Measurements from ENCODE around the gene CBFA2T2.
A peak's percentile ranks its signal among the peaks of the same experiment; 100 is the strongest.

The CBFA2T2 gene

GRCh38 chr20:33670715-33671499 lies 181.0 kb downstream of the CBFA2T2 start:
- Histone ChIP-seq H3K4me3 (ENCODE audit: insufficient read depth, low read depth, low read length) (no peak overlapping the region), H3K27ac (ENCODE audit: insufficient read depth, low read depth, low read length, poor library complexity, severe bottlenecking) (no peak overlapping the region), H3K4me1 (ENCODE audit: control insufficient read depth, insufficient read depth, low read length) (peaks cover 28% of the 10 kb centered on the region), H3K27me3 (ENCODE audit: control insufficient read depth, insufficient read depth, low read length, poor library complexity, severe bottlenecking) (peaks cover 14% of the 10 kb centered on the region), H3K36me3 (ENCODE audit: control insufficient read depth, insufficient read depth, low read length) (no peaks in the 10 kb centered on the region), H3K9me3 (ENCODE audit: control insufficient read depth, low read length) (no peaks in the 10 kb centered on the region)
- 95 to 96% methylated on average over 6 of the region's 6 CpGs for WGBS, 2 experiments

GRCh38 chr20:33671573-33672288 lies 181.8 kb downstream of the CBFA2T2 start:
- H3K4me3 ChIP-seq (ENCODE audit: insufficient read depth, low read depth, low read length), result no peak overlapping the region
- peaks cover 26% of the 10 kb centered on the region for H3K4me1 ChIP-seq (ENCODE audit: control insufficient read depth, insufficient read depth, low read length)
- H3K36me3 ChIP-seq (ENCODE audit: control insufficient read depth, insufficient read depth, low read length), result no peaks in the 10 kb centered on the region
- H3K9me3 ChIP-seq (ENCODE audit: control insufficient read depth, low read length), result no peaks in the 10 kb centered on the region
- no peak overlapping the region for H3K27ac ChIP-seq (ENCODE audit: insufficient read depth, low read depth, low read length, poor library complexity, severe bottlenecking)
- peaks cover 14% of the 10 kb centered on the region for H3K27me3 ChIP-seq (ENCODE audit: control insufficient read depth, insufficient read depth, low read length, poor library complexity, severe bottlenecking)
- 93 to 94% methylated on average over 8 of the region's 8 CpGs for WGBS, 2 experiments

DNA sequence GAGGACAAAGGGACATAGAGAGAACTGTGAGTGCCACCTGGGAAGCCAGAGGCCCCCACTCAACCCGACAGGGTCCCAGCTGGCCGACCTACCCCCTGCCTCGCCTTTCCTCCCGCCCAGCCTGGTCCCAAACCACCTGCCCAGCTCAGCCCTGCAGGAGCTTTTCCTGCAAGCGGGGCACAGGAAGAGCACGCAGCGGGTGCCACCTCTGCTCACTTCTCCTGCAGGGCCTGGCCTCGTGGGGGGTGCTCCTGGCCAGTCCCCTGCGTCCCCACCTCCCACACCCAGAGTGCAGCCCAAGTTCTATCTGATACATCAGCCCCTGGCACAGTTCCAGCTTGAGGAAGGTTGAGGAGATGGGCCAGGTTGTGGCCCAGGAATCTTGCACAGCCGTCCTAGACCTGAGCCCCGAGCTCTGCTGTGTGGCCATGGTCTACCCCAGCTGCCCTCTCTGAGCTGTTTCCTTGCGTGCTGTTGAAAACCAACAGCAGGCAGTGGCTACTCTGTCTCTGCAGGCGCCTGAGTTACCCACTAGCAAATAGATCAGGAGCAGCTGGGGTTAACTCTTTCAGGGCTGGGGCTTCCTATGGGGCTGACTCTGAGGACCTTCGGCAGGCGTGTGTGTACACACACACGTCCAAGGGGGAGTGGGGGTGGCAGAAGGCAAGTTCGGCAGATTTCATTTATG lies 182.7 kb downstream of the CBFA2T2 start:
- Histone ChIP-seq H3K27ac (ENCODE audit: insufficient read depth, low read depth, low read length, poor library complexity, severe bottlenecking) (no peak overlapping the region), H3K4me1 (ENCODE audit: control insufficient read depth, insufficient read depth, low read length) (peaks cover 26% of the 10 kb centered on the region), H3K27me3 (ENCODE audit: control insufficient read depth, insufficient read depth, low read length, poor library complexity, severe bottlenecking) (peaks cover 6% of the 10 kb centered on the region), H3K9me3 (ENCODE audit: control insufficient read depth, low read length) (no peaks in the 10 kb centered on the region), H3K4me3 (ENCODE audit: insufficient read depth, low read depth, low read length) (no peak overlapping the region), H3K36me3 (ENCODE audit: control insufficient read depth, insufficient read depth, low read length) (no peaks in the 10 kb centered on the region)
- 59 to 61% methylated on average over 17 of the region's 17 CpGs for WGBS, 2 experiments

GRCh38 chr20:33673114-33673409 lies 183.2 kb downstream of the CBFA2T2 start:
- H3K27ac ChIP-seq (ENCODE audit: insufficient read depth, low read depth, low read length, poor library complexity, severe bottlenecking), result no peak overlapping the region
- H3K36me3 ChIP-seq (ENCODE audit: control insufficient read depth, insufficient read depth, low read length), result peaks cover 2% of the 10 kb centered on the region
- peaks cover 2% of the 10 kb centered on the region for H3K27me3 ChIP-seq (ENCODE audit: control insufficient read depth, insufficient read depth, low read length, poor library complexity, severe bottlenecking)
- peaks cover 26% of the 10 kb centered on the region for H3K4me1 ChIP-seq (ENCODE audit: control insufficient read depth, insufficient read depth, low read length)
- WGBS, 2 experiments, result 66 to 70% methylated on average over 4 of the region's 4 CpGs
- no peaks in the 10 kb centered on the region for H3K9me3 ChIP-seq (ENCODE audit: control insufficient read depth, low read length)
- H3K4me3 ChIP-seq (ENCODE audit: insufficient read depth, low read depth, low read length), result peak overlapping the region; percentile 63

GRCh38 chr20:33673410-33674293 lies 183.8 kb downstream of the CBFA2T2 start:
- Histone ChIP-seq H3K27me3 (ENCODE audit: control insufficient read depth, insufficient read depth, low read length, poor library complexity, severe bottlenecking) (no peaks in the 10 kb centered on the region), H3K4me1 (ENCODE audit: control insufficient read depth, insufficient read depth, low read length) (peaks cover 26% of the 10 kb centered on the region), H3K27ac (ENCODE audit: insufficient read depth, low read depth, low read length, poor library complexity, severe bottlenecking) (no peak overlapping the region), H3K4me3 (ENCODE audit: insufficient read depth, low read depth, low read length) (peak overlapping the region; percentile 63), H3K9me3 (ENCODE audit: control insufficient read depth, low read length) (no peaks in the 10 kb centered on the region), H3K36me3 (ENCODE audit: control insufficient read depth, insufficient read depth, low read length) (peaks cover 7% of the 10 kb centered on the region)
- WGBS, 2 experiments, result 7% methylated on average over 29 of the region's 29 CpGs

GRCh38 chr20:33674294-33675135 lies 184.6 kb downstream of the CBFA2T2 start, which contains the start of gene NECAB3:
TSS of gene NECAB3 (minus strand) at chr20:33674428. CDS start at chr20:33674352, 76 bp downstream.
- Histone ChIP-seq H3K27ac (ENCODE audit: insufficient read depth, low read depth, low read length, poor library complexity, severe bottlenecking) (no peak within 1 kb of the TSS), H3K4me3 (ENCODE audit: insufficient read depth, low read depth, low read length) (peak within 1 kb of the TSS; percentile 63), H3K4me1 (ENCODE audit: control insufficient read depth, insufficient read depth, low read length) (peaks cover 26% of the 10 kb centered on the region), H3K36me3 (ENCODE audit: control insufficient read depth, insufficient read depth, low read length) (peaks cover 12% of the 10 kb centered on the region), H3K27me3 (ENCODE audit: control insufficient read depth, insufficient read depth, low read length, poor library complexity, severe bottlenecking) (no peaks in the 10 kb centered on the region), H3K9me3 (ENCODE audit: control insufficient read depth, low read length) (no peaks in the 10 kb centered on the region)
- 2% methylated on average over 73 of the region's 73 CpGs for WGBS, 2 experiments

DNA sequence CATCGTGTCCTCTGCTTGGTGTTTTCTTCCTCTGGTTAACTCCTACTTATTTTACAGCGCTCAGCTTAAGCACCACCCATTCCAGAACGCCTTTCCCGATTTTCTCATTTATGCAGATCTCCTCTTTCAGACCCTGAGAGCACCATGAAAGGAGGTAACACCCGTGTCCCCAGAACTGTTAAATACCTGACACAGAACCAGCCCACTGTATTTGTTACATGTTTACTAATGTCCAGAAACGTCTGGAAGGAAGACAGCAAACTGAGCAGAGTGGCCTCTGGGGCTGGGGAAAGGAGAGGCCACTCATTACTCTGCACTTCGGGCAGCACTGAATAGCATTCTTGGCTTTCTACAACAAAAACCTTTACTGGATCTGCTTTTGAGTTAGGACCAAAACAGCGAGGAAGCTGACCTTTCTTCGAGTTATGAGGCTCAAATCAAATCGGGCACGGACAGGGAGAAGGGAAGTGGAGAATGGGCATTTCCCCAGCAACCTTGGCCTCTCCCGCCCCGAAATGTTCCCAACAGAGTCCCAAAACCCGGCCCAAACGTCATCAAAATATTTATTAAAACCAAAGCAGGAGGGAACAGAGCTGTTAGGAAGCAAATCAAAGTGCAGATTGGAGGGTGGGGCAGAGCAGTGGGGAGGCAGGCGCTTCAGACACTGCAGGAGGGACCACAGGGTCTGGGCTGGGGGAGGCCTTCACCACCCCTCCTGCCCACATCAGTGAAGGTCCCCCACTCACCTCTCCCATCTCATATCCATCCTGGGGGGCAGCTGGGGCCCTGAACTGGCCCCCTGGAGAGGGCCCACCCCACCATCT lies 185.5 kb downstream of the CBFA2T2 start:
- Histone ChIP-seq H3K27me3 (ENCODE audit: control insufficient read depth, insufficient read depth, low read length, poor library complexity, severe bottlenecking) (no peaks in the 10 kb centered on the region), H3K36me3 (ENCODE audit: control insufficient read depth, insufficient read depth, low read length) (peaks cover 13% of the 10 kb centered on the region), H3K27ac (ENCODE audit: insufficient read depth, low read depth, low read length, poor library complexity, severe bottlenecking) (no peak overlapping the region), H3K4me3 (ENCODE audit: insufficient read depth, low read depth, low read length) (no peak overlapping the region), H3K4me1 (ENCODE audit: control insufficient read depth, insufficient read depth, low read length) (peaks cover 26% of the 10 kb centered on the region), H3K9me3 (ENCODE audit: control insufficient read depth, low read length) (no peaks in the 10 kb centered on the region)
- 54 to 55% methylated on average over 16 of the region's 16 CpGs for WGBS, 2 experiments

GRCh38 chr20:33676121-33676520 lies 186.2 kb downstream of the CBFA2T2 start:
- 95% methylated on average over 11 of the region's 11 CpGs for WGBS, 2 experiments
- H3K27me3 ChIP-seq (ENCODE audit: control insufficient read depth, insufficient read depth, low read length, poor library complexity, severe bottlenecking), result no peaks in the 10 kb centered on the region
- peaks cover 16% of the 10 kb centered on the region for H3K36me3 ChIP-seq (ENCODE audit: control insufficient read depth, insufficient read depth, low read length)
- no peak overlapping the region for H3K4me3 ChIP-seq (ENCODE audit: insufficient read depth, low read depth, low read length)
- no peaks in the 10 kb centered on the region for H3K9me3 ChIP-seq (ENCODE audit: control insufficient read depth, low read length)
- no peak overlapping the region for H3K27ac ChIP-seq (ENCODE audit: insufficient read depth, low read depth, low read length, poor library complexity, severe bottlenecking)
- peaks cover 26% of the 10 kb centered on the region for H3K4me1 ChIP-seq (ENCODE audit: control insufficient read depth, insufficient read depth, low read length)
